Stimulated activated CD8-positive, alpha-beta memory T cell treated with anti-CD3 and anti-CD28 coated beads, Interleukin-12 subunit alpha, Interleukin-12 subunit beta, amount 100 ng/mL, for 24 hours (primary cell): ENCODE data around the gene DUSP1.

Experiments
- DNase-seq: peaks from one replicate; pipeline ENCODE4 v3.0.0-alpha.2; 2020; ENCODE audit errors: extremely low read depth

The DUSP1 gene

GRCh38 chr5:172777881-172778814 lies 7.2 kb upstream of the DUSP1 start:
- no peak for DNase-seq

DNA sequence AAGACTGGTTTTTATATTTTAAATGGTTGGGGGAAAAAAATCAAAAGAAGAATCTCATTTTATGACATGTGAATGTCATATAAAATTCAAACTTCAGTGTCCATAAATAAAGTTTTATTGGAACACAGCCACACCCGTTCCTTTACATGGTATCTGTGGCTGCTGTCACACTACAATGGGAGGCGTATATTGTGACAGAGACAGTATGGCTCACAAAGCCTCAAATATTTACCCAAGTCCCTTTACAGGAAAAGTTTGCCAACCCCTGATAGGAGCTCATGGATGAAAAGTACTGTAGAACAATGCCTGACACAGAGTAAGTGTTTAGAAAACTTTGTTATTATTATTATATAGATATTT lies 5.2 kb upstream of the DUSP1 start:
- no peak for DNase-seq

GRCh38 chr5:172775326-172776234 lies 4.6 kb upstream of the DUSP1 start:
- no peak for DNase-seq

- DNase-seq: no peak
Measured at GRCh38 chr5:172774561-172775315, 3.7 kb upstream of the DUSP1 start.

DNA sequence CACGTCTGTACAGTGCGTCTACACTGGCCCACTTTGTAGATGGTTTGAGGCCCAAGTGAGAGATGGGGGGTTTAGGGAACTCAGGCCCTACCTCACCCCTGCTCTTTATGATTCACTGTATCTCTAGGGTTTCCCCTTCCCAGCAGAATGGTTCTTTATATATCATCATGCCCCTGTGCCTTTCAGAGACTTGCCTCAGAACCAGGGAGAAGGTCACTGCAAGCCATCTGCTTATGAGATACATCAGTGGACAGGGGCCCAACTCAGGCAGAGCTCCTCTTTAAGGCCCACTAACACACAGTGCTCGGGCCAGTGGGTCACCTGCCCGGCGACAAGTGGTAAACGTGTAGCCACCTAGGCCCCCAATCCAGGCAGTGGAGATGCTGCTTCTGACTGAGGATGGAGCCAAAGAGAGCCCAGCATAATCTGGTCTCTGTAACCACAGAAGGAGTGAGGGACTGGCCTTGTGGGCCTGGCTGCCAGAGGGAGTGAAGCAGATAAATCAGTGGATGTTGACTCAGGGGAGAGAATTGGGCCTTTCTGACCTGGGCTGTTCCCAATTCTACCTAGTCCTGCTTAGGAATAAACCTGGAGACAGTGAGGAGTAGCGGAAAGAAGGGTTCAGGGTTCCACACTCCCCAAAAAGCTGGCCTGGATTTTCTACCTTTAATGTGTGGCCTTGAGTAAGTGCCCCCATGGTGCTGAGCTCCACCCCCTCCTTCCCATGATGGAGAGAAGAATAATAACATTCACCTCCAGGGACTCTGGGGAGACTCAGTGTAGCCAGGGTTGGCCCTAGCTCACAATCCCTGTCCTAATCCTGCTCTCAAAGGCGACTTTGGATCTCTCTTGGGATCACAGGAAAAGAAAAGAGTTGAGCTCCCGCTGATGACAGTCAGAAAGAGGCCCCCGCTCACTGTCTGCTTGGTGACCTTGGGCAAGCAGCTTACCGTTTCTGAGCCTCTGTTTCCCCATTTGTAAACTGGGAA lies 2.8 kb upstream of the DUSP1 start:
- no peak for DNase-seq

DNA sequence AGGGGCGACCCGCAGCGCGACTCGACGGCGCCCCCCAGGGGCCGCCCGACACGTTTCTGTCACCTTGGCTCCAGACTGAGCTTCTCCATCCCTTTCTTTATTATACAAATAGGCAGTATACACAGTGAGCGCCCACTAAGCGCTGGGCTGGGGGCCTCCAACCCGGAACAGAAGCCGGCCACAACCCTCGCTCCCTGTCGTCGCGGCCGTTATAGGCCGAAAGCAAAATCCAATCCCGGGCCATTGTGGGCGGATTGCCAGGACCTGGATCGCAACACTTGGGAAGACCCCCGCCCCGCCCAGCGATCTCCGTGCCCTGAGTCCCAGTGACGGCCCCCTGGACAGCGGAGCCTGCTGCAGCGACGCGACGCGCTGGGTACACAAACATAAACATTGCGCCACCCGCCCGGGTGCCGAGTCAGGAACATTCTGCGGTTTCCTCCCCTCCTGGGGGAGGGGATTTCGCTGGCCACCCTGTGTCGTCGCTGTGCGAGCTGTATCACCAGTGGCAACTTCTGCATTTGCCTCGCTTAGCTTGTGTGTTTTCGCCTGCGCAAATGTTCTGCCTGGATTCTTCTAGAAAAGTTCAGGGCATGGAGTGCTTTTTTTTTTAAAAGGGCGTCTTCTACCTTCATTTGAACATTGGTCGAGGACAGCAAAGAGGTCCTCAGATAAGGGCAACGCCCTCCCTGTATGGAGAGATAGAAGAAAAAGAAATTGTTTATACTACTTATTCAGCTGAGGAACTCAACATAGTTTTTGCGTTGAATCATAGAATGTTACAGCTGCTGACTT lies 1.3 kb upstream of the DUSP1 start:
- peak; percentile 49 for DNase-seq

DNA sequence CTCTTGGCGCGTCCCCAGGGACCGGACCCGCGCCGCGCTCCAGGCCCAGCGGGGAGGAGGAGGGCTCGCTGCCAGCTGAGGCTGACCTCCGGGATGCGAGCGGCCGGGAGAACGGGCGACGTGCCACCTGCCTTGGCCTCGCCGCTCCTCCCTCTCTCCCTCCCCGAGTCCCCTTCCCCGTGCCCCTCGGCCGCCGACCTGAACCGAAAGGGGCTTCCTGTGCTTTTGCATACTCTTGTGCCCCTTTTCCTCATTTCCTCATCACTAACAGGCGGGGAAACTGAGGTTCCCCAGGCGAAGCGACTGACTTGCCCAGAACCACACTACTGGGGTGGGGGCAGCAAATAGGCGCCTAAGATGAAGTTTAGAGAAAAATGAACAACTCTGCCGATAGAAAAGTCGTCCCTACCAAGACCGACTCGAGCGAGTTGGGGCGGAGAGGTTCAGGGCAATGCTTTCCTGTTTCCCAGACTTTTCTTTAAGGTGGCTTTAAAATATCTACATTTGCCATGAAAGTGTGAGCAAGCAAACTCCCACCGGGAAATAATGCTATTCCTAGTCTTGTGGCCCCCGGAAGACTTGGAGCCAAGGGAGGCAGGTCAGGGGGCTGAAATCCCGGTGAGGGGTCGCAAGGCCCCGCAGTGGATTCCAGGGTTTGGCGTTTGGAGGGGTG lies 580 bp upstream of the DUSP1 start:
- no peak for DNase-seq

DNA sequence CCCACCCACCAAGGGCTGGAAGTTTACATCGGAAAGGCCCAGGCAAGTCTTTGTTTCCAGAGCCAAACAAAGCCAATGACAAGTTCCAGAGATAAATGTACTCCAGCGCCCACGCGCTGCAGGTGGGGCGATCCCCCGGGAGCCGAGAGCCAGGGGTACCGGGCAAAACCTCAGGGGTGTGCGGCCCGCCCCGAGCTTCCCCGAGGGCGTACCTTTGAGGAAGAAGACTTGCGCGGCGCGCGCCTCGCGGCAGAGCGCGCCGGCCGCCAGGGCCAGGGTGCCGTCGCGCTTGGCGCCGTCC lies 671 bp downstream of the DUSP1 start:
- DNase-seq: no peak

- no peak for DNase-seq
Measured at GRCh38 chr5:172769616-172770373, 1.2 kb downstream of the DUSP1 start.

GRCh38 chr5:172769342-172769615 lies 1.7 kb downstream of the DUSP1 start:
- no peak for DNase-seq

DNA sequence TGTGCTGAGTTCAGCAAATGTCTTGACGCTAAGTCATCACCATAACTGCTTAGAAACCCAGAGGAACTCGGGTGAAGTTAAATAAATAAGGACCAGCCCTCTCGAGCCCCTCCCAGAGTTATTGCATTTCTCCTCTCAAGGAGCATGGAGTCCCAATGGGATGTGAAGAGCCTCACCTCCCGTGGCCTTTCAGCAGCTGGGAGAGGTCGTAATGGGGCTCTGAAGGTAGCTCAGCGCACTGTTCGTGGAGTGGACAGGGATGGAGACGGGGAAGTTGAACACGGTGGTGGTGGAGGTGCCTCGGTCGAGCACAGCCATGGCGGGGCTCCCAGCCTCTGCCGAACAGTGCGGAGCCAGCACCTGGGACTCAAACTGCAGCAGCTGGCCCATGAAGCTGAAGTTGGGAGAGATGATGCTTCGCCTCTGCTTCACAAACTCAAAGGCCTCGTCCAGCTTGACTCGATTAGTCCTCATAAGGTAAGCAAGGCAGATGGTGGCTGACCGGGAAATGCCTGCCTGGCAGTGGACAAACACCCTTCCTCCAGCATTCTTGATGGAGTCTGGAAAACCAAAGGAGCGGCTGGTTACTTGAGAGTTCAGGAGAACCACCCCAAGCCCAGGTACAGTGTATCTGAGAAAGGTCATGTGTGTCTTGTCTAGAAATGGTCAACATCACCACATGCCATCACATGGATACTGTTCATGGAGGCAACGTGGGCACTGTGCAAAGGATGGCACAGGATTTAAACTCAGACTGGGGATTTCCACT lies 2.2 kb downstream of the DUSP1 start:
- no peak for DNase-seq

DNA sequence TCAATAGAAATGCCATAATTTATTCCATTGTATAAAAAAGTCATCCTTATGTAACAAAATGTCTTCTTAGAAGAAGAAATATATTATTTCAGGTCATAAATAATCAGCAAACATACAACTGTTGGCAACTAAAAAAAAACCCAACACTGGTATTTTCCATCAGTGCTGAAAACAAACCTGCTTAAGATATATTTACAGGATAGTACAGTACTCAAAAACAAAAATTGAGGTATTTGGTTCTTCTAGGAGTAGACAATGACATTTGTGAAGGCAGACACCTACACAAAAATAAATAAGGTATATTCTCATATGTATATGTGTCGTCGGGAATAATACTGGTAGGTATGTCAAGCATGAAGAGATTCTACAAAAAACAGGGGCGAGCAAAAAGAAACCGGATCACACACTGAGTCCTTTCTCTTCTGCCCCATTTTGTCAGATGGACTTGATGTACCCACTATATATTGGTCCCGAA lies 2.9 kb downstream of the DUSP1 start:
- DNase-seq: no peak

DNA sequence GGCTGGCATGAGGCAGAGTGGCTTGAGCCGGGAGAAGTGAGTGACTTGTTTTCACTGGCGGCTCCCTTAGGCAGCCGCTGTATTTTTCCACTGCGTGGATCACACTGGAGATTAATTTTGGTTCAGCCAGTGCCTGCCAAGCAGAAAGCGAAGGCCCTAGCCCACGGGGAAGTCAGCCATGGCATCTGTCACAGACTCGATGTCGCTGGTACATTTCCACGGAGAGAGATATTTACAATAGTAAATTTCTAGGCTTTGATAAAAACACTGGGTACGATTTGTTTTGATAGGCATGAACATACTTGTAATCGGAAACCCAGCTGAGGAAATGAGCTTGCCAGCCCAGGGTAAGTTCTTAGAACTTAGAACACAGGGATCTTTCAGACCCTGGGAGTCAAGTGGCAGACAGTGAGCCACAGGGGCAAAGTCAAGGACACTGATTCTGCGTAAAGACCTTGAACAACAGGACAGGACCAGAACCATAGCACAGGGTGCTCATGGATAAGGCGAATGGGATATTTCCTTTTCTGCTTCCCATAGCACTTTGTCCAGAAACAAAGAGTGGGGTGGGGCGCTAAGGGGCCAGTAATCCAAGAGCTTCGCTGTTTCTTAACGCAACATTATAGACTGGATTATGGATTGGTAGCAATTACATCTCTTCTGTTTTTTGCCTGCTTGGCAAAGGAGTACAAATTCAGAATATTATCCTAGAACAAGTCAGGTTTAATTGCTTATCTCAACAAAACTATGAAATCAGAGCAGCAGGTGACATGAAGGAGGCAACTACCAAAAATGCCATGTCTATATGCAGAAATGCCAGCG lies 4.5 kb downstream of the DUSP1 start:
- DNase-seq: no peak

- DNase-seq: no peak
Measured at GRCh38 chr5:172765766-172766286, 5.2 kb downstream of the DUSP1 start.

DNA sequence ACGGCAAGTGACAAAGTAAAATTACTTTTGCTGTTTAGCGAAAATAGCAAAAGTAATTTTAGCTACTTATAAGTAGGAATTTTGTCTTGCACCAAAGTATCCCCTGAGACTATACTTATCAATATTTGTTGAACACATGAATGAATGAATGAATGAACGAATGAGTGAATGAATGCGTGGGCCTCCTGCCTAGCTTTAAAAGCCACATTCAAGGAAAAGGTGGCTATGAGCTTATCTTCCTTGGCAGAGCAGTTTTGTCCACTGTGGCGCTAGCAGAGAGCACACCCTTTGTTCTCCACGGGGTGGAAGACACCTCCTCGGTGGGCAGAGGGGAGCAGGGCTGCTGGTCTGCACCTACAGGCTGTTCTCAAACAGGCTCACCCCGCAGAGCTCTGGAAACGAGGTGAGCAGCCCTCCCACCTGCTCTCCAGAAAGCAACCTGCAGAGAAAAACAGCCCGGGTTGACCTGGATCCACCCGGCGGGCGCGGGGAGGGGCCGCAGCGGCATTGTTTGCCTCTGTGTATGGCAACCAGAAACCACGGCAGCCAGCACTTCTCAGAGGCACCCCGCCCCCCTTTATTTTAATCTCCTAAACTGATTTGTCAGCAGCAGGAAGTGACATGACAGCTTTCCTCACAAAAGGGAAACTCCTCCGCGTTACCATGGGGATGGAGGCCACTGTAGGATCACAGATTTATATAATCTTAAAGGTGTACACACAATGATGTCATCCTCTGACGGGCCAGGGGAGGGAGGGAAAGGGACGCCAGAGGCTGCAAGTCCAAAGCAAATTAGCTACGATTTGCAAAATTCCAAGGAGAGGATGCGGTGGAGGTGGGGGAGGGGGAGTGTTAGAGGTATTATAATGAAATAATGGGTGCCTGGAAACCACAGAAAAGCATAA lies 5.9 kb downstream of the DUSP1 start:
- peak; percentile 82 for DNase-seq

- DNase-seq: no peak
Measured at GRCh38 chr5:172763120-172763464, 7.9 kb downstream of the DUSP1 start.
